Esophagus squamous epithelium (tissue), 5 donors: ENCODE results near the gene BNC2. TPM values are rescaled to one million over a fixed set of nuclear protein-coding genes. Genes with fewer than 3 reads are reported as not detected.

Source experiments
- DNase-seq: peaks from one replicate; lab custom pipeline; 2025; lab: John Stamatoyannopoulos, UW
- H3K27ac ChIP-seq, 4 donors: fragments of 200-600 bp; sonication (generic); one replicate each; pipeline ENCODE4 v1.5.1; 2016 to 2019; ENCODE audit warnings: mild to moderate bottlenecking in 1 of 4
- H3K27me3 ChIP-seq, 4 donors: fragments of 200-600 bp; sonication (generic); 1 replicate in 3 of 4; 2 replicates in 1 of 4; pipeline versions ENCODE4 v1.5.1 to v1.6.0; 2017 to 2021; ENCODE audit warnings: antibody characterized with exemption in 1 of 4
- H3K36me3 ChIP-seq, 3 donors: fragments of 200-600 bp; sonication (generic); one replicate each; pipeline ENCODE4 v1.5.1; 2016 to 2019
- H3K4me1 ChIP-seq, 3 donors: fragments of 200-600 bp; sonication (generic); one replicate each; pipeline ENCODE4 v1.5.1; 2017 to 2019
- H3K4me3 ChIP-seq, 4 donors: fragments of 200-600 bp; sonication (generic); 1 replicate in 3 of 4; 2 replicates in 1 of 4; pipeline ENCODE4 v1.5.1; 2016 to 2019; ENCODE audit warnings: mild to moderate bottlenecking in 2 of 4, moderate library complexity in 1 of 4
- H3K9me3 ChIP-seq, 3 donors: fragments of 200-600 bp; sonication (generic); one replicate each; pipeline ENCODE4 v1.5.1; 2016 to 2019
- POLR2A ChIP-seq, 4 donors: fragments of 450-650 bp; IDR thresholded peaks; one replicate each; pipeline ENCODE4 v1.6.1; 2017; ENCODE audit warnings: antibody characterized with exemption in 4 of 4, mild to moderate bottlenecking in 4 of 4, moderate library complexity in 3 of 4
- WGBS, 2 donors: methylation state at CpG; one replicate each; pipeline ENCODE4 v1.1.5; 2018; 5-methylcytosine and 5-hydroxymethylcytosine counted together
- intact Hi-C: fragments of 100-400 bp; cut with DNase I; formaldehyde crosslinking; loops from one replicate; pipeline ENCODE4 v1.15.0; 2022
- total RNA-seq, 4 donors: library from RNA; depleted of rRNA; stranded (reverse); fragments of >200 nt; gene quantifications; one replicate each; pipeline ENCODE4 v1.1.0, GENCODE V29; 2016
- TF ChIP-seq, protein P1 (sequence below), 6 experiments: fragments of 450-650 bp in 4 of 6; fragments of 200-600 bp in 2 of 6; sonication (generic) in 2 of 6; IDR thresholded peaks; one replicate each; pipeline ENCODE4 v1.5.1; 2016 to 2019; ENCODE audit warnings: antibody characterized with exemption in 6 of 6, mild to moderate bottlenecking in 4 of 6, moderate library complexity in 4 of 6
- donor health status: DM: yes; HTN: yes; CAD: no.

Gene BNC2
- total RNA-seq, 4 donors from 2014 or later, result 3.6 to 41.8 (median 8.5) TPM

DNA sequence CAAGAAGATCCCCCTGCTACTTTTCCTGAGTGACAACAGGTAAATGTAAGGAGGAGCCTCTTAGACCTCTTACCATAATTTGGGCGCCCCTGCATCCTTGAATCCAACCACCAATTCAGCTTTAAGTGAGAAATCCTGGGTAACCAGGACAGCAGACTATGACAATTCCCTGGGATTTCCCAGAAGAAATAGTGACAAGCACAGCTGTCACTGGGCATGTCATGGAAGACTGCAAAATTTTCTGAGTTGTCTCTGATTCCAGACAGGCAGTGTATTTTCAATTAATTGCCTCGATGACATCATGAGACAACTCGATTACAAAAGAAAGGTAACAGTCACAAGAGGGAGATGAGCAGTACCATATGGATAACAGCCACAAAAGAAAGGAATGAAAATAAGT lies 256.9 kb downstream of the BNC2 start:
- no peaks in the 10 kb centered on the region for H3K27me3 ChIP-seq
- no peaks in the 10 kb centered on the region for H3K36me3 ChIP-seq
- intact Hi-C loops, result no loop called here
- WGBS, 2 donors, result 50 to 82% methylated on average over 3 of the region's 3 CpGs
- DNase-seq, result no peak
- TF ChIP-seq, protein P1, sequence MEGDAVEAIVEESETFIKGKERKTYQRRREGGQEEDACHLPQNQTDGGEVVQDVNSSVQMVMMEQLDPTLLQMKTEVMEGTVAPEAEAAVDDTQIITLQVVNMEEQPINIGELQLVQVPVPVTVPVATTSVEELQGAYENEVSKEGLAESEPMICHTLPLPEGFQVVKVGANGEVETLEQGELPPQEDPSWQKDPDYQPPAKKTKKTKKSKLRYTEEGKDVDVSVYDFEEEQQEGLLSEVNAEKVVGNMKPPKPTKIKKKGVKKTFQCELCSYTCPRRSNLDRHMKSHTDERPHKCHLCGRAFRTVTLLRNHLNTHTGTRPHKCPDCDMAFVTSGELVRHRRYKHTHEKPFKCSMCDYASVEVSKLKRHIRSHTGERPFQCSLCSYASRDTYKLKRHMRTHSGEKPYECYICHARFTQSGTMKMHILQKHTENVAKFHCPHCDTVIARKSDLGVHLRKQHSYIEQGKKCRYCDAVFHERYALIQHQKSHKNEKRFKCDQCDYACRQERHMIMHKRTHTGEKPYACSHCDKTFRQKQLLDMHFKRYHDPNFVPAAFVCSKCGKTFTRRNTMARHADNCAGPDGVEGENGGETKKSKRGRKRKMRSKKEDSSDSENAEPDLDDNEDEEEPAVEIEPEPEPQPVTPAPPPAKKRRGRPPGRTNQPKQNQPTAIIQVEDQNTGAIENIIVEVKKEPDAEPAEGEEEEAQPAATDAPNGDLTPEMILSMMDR (IDR thresholded peaks at IDR 0.05), result no peak
- TF ChIP-seq POLR2A (IDR thresholded peaks at IDR 0.05), result no peak
- no peak overlapping the region for H3K27ac ChIP-seq
- H3K4me3 ChIP-seq, result no peak overlapping the region
- peaks cover 0 to 5% (median 0%) of the 10 kb centered on the region in 3 donors for H3K4me1 ChIP-seq
- no peaks in the 10 kb centered on the region for H3K9me3 ChIP-seq

DNA sequence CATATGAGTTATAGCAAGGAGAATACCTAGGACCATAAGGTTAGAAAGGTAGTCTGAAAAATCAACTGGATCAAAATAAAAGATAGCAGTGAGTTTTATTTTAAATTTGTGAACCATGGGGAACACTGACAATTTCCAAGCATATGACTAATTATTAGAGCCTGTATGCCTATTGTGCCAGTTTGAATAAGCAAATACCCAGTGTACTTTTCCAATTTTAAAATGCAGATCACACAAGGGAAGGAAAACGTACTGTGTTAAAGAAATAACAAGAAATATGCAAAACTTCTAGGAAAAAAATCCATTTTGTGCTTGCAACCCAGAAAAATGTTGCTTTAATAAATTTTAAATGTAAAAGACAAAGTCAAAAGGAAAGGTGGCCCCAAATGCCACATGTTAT lies 257.4 kb downstream of the BNC2 start:
- intact Hi-C loops, result no loop called here
- WGBS, 2 donors, result 67 to 79% methylated on average over 1 of the region's 1 CpG
- Histone ChIP-seq H3K9me3 (no peaks in the 10 kb centered on the region), H3K4me3 (no peak overlapping the region), H3K4me1 (peaks cover 0 to 5% (median 0%) of the 10 kb centered on the region in 3 donors), H3K36me3 (no peaks in the 10 kb centered on the region), H3K27ac (no peak overlapping the region), H3K27me3 (no peaks in the 10 kb centered on the region)
- no peak for DNase-seq
- no peak for TF ChIP-seq POLR2A (IDR thresholded peaks at IDR 0.05)
- TF ChIP-seq, protein P1 (IDR thresholded peaks at IDR 0.05), result no peak

DNA sequence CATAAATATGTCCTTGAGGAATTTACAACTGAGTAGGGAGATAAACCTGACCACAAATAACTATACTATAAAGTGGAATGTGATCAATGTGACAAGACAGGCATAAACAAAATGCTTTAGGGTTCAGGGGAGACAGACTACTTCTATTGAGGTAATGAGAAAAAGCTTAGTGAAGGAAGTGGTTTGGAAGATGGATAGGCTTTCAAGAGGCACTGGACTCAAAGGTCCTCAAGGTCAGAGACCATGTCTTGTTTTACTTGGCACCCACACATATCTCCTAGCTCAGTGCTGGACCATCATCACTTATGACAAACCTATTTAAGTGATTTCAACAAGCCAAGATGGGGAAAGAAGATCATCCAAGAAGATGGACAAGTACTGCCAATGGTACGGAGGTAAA lies 257.8 kb downstream of the BNC2 start:
- Histone ChIP-seq H3K36me3 (no peaks in the 10 kb centered on the region), H3K4me1 (peaks cover 0 to 5% (median 0%) of the 10 kb centered on the region in 3 donors), H3K27ac (no peak overlapping the region), H3K27me3 (no peaks in the 10 kb centered on the region), H3K4me3 (no peak overlapping the region), H3K9me3 (no peaks in the 10 kb centered on the region)
- 80 to 82% methylated on average over 1 of the region's 1 CpG for WGBS, 2 donors
- no peak for DNase-seq
- TF ChIP-seq POLR2A (IDR thresholded peaks at IDR 0.05), result no peak
- TF ChIP-seq, protein P1 (IDR thresholded peaks at IDR 0.05), result no peak
- intact Hi-C loops, result no loop called here

DNA sequence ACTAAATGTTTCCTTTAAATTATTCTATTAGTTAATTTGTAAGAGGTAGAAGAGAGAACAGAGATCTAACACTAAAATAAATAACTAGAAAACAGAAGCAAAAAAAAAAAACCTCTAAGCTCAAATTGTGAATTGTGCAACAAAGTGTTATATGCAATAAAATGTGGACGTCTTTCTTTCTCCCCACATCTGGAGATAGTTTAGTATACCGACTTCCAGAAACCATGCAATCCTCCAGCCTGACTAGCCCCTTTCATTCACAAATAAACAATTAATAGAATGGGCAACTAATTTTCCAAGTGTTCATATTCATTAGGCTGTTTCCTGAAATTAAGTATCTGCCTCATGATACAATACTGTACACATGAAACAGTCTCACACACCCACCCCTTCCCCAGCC lies 258.5 kb downstream of the BNC2 start:
- DNase-seq, result no peak
- no peaks in the 10 kb centered on the region for H3K27me3 ChIP-seq
- WGBS, 2 donors, result 56 to 58% methylated on average over 2 of the region's 2 CpGs
- H3K36me3 ChIP-seq, result no peaks in the 10 kb centered on the region
- H3K4me1 ChIP-seq, result peaks cover 0 to 5% (median 0%) of the 10 kb centered on the region in 3 donors
- intact Hi-C loops, result no loop called here
- H3K4me3 ChIP-seq, result no peak overlapping the region
- TF ChIP-seq, protein P1 (IDR thresholded peaks at IDR 0.05), result no peak
- TF ChIP-seq POLR2A (IDR thresholded peaks at IDR 0.05), result no peak
- H3K27ac ChIP-seq, result no peak overlapping the region
- no peaks in the 10 kb centered on the region for H3K9me3 ChIP-seq

DNA sequence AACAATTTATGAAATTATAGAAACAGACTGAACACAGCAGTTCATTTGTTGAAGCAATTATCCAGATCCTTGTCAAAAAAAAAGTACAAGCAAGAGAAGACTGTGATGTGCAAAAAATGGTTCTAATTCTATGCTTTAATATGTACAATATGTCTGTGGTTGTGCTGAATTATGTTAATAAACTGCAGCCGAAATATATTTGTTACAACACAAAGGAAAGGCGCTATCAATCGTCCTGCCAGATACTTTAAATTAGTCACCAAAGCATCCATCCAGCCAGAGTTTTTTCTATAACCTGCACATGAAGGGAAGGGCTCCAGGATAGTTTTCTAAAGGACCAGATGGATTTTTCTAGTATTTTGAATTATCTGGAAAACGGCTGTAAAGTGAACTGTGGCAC lies 259.5 kb downstream of the BNC2 start:
- H3K27me3 ChIP-seq, result no peaks in the 10 kb centered on the region

More for the DNA sequence above, 259.5 kb downstream of the BNC2 start:
- Histone ChIP-seq H3K4me3 (no peak overlapping the region), H3K4me1 (peaks cover 0 to 5% (median 0%) of the 10 kb centered on the region in 3 donors), H3K27ac (no peak overlapping the region), H3K36me3 (no peaks in the 10 kb centered on the region), H3K9me3 (no peaks in the 10 kb centered on the region)
- no peak for DNase-seq
- 29 to 44% methylated on average over 4 of the region's 4 CpGs for whole genome bisulfite sequencing, 2 donors
- TF ChIP-seq, protein P1 (IDR thresholded peaks at IDR 0.05), result no peak
- TF ChIP-seq POLR2A (IDR thresholded peaks at IDR 0.05), result no peak
- intact Hi-C loops, result no loop called here
